Activated CD4-positive, alpha-beta T cell treated with anti-CD3 and anti-CD28 coated beads, Interleukin-2, amount 10 ng/mL, durations not matched to agents 7 days and 5 days (primary cell): ENCODE measurements around the gene CNN3. TPM values are rescaled to one million over a fixed set of nuclear protein-coding genes. Genes with fewer than 3 reads are reported as not detected.

Experiments used
- CTCF ChIA-PET: fragments of 350-600 bp; sonication (Branson Sonifier 250); formaldehyde crosslinking; loops from one replicate; lab custom pipeline; 2021; ENCODE audit warnings: antibody characterized with exemption; lab: Charles Lee
- POLR2A ChIA-PET: fragments of 350-600 bp; sonication (Branson Sonifier 250); formaldehyde crosslinking; loops from one replicate; lab custom pipeline; 2021; ENCODE audit warnings: antibody characterized with exemption; lab: Charles Lee
- DNase-seq: peaks from one replicate; pipeline ENCODE4 v3.0.0-alpha.2; 2020
- H3K27ac Mint-ChIP-seq: one replicate; pipeline ENCODE4 v1.8.0; 2021; ENCODE audit warnings: mild to moderate bottlenecking, moderate library complexity, mixed read lengths
- H3K27me3 Mint-ChIP-seq: one replicate; pipeline ENCODE4 v1.8.0; 2021; ENCODE audit warnings: mixed read lengths
- H3K36me3 Mint-ChIP-seq: one replicate; pipeline ENCODE4 v1.8.0; 2021; ENCODE audit warnings: low read depth, mixed read lengths
- H3K4me1 Mint-ChIP-seq: one replicate; pipeline ENCODE4 v1.8.0; 2021; ENCODE audit warnings: mixed read lengths
- H3K4me3 Mint-ChIP-seq: one replicate; pipeline ENCODE4 v1.8.0; 2021; ENCODE audit warnings: mild to moderate bottlenecking, moderate library complexity, mixed read lengths
- H3K9me3 Mint-ChIP-seq: one replicate; pipeline ENCODE4 v1.8.0; 2021; ENCODE audit warnings: mixed read lengths
- total RNA-seq, 2 experiments: library from RNA; stranded (reverse); gene quantifications; one replicate each; pipeline ENCODE4 v1.2.3, GENCODE V29; 2021

CNN3 gene
- total RNA-seq = 1 to 10 TPM in 1 of 2 experiments, under 1 TPM in 1; 0.92 to 1.2 TPM

DNA sequence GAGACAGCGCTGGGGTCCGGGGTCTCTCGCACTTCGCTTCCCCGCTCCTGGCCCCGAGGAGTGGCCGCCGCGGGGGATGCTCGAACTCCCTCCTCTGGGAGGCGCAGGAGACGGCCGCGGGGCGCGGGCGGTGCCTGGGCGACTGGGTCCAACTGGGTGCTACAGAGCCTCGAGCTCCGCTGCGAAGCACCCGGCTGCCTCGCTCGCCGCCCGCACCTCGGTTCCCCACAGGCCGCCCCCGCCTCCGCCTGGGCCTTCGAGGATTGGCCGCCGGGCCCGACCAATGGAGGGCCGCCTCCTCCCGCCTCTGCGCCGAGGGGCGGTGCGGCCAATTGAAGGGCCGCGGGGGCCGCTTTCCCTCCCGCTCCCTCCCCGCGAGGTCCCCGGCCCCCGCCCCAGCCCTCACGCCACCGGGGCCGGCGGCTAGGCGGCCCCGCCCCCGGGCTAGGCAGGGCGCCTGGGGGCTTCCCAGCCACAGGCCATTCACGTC lies at the start of gene CNN3:
Gene CNN3 (minus strand): TSS at position 196 of the 490 bp plus-strand sequence. CDS start 216 bp downstream, outside the sequence.
- Mint-ChIP-seq H3K4me1 (peaks cover 18% of the 10 kb centered on the region), H3K4me3 (peak within 1 kb of the TSS; percentile 65), H3K27me3 (peaks cover 52% of the 10 kb centered on the region), H3K27ac (peak within 1 kb of the TSS; percentile 79), H3K36me3 (no peaks in the 10 kb centered on the region), H3K9me3 (no peaks in the 10 kb centered on the region)
- POLR2A ChIA-PET = no interaction called here
- CTCF ChIA-PET = no interaction called here
- peak; percentile 47 for DNase-seq

GRCh38 chr1:94974824-94975223 lies 47.9 kb upstream of the CNN3 start:
- Mint-ChIP-seq H3K27me3 (no peaks in the 10 kb centered on the region), H3K4me1 (no peaks in the 10 kb centered on the region), H3K27ac (no peak overlapping the region), H3K36me3 (no peaks in the 10 kb centered on the region), H3K4me3 (no peak overlapping the region), H3K9me3 (no peaks in the 10 kb centered on the region)
- CTCF ChIA-PET = no interaction called here
- DNase-seq = no peak
- POLR2A ChIA-PET = no interaction called here

- DNase-seq = no peak
- Mint-ChIP-seq H3K27me3 (no peaks in the 10 kb centered on the region), H3K4me3 (no peak overlapping the region), H3K27ac (no peak overlapping the region), H3K9me3 (no peaks in the 10 kb centered on the region), H3K36me3 (no peaks in the 10 kb centered on the region), H3K4me1 (no peaks in the 10 kb centered on the region)
- POLR2A ChIA-PET = no interaction called here
- CTCF ChIA-PET = no interaction called here
Measured at GRCh38 chr1:94974241-94974640, 47.3 kb upstream of the CNN3 start.

DNA sequence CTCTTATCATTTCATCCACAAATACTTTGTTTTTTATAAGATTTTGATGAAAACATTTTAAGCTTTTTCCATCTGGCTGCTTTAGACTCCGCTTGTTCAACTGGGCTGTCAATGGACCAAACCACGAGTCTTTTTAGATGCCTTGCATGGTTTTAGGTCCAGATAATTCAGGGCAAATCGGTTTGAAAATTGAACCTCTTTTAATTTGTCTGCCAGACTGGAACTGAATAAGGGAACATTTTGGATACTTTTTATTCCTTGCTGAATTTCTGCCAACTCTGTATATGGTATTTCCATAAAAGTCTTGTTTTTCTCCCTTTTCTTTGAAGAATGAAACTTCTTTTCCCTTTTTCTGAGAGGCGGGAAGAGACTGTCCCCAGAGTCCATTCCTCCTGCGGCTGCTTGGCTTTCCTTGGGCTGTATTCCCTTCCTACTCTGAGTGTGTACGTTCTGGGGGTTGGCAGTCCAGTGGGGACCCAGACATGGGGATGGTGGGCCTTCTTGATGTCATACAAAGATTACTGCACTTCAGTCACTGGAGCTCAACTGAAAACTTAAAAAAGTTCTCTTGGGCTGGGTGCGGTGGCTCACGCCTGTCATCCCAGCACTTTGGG lies 46.5 kb upstream of the CNN3 start:
- no peaks in the 10 kb centered on the region for H3K4me1 Mint-ChIP-seq
- no peak overlapping the region for H3K4me3 Mint-ChIP-seq
- H3K9me3 Mint-ChIP-seq = no peaks in the 10 kb centered on the region
- no peak for DNase-seq
- ChIA-PET CTCF (no interaction called here), POLR2A (no interaction called here)
- H3K27ac Mint-ChIP-seq = no peak overlapping the region
- no peaks in the 10 kb centered on the region for H3K36me3 Mint-ChIP-seq
- H3K27me3 Mint-ChIP-seq = no peaks in the 10 kb centered on the region

DNA sequence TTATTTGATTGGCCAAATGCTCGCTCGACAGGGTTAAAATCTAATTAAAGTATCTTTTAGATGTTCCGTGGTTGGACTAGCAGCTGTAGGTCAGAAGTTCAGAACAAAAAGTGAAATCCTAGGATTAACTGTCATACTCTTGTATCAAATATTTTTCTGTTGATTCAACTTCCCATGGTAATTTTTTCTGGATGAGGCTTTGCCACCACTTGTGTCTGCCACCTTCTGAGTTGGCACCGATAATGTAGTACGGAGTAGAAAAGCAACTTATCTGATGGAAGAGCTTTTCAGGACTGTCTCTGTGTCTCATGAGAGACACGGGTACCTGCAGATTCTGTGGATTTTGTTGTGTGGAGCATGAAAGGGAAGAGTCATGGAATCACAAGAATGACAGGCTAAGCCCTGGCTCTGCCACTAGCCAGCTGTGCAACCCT lies 44.6 kb upstream of the CNN3 start:
- ChIA-PET POLR2A (no interaction called here), CTCF (no interaction called here)
- Mint-ChIP-seq H3K4me1 (no peaks in the 10 kb centered on the region), H3K27ac (no peak overlapping the region), H3K4me3 (no peak overlapping the region), H3K27me3 (no peaks in the 10 kb centered on the region), H3K9me3 (no peaks in the 10 kb centered on the region), H3K36me3 (no peaks in the 10 kb centered on the region)
- DNase-seq = no peak

GRCh38 chr1:94970783-94971182 lies 43.9 kb upstream of the CNN3 start:
- CTCF ChIA-PET = no interaction called here
- Mint-ChIP-seq H3K36me3 (no peaks in the 10 kb centered on the region), H3K27me3 (no peaks in the 10 kb centered on the region), H3K4me3 (no peak overlapping the region), H3K4me1 (no peaks in the 10 kb centered on the region), H3K9me3 (no peaks in the 10 kb centered on the region), H3K27ac (no peak overlapping the region)
- DNase-seq = no peak
- POLR2A ChIA-PET = no interaction called here

- POLR2A ChIA-PET = no interaction called here
Measured at GRCh38 chr1:94969137-94969536, 42.2 kb upstream of the CNN3 start.

GRCh38 chr1:94966033-94966432 lies 39.1 kb upstream of the CNN3 start:
- H3K27ac Mint-ChIP-seq = no peak overlapping the region
- H3K27me3 Mint-ChIP-seq = no peaks in the 10 kb centered on the region
- peaks cover 2% of the 10 kb centered on the region for H3K36me3 Mint-ChIP-seq
- ChIA-PET POLR2A (no interaction called here), CTCF (interaction anchor here (0.6 kb wide), 1 partner anchor 790 kb away, joined by 3 read pairs; no protein-coding TSS in a partner anchor)
- DNase-seq = no peak
- H3K4me1 Mint-ChIP-seq = peaks cover 18% of the 10 kb centered on the region
- no peak overlapping the region for H3K4me3 Mint-ChIP-seq
- no peaks in the 10 kb centered on the region for H3K9me3 Mint-ChIP-seq

More at GRCh38 chr1:94969137-94969536, 42.2 kb upstream of the CNN3 start:
- Mint-ChIP-seq H3K27me3 (no peaks in the 10 kb centered on the region), H3K27ac (no peak overlapping the region), H3K36me3 (no peaks in the 10 kb centered on the region), H3K9me3 (no peaks in the 10 kb centered on the region), H3K4me3 (no peak overlapping the region), H3K4me1 (no peaks in the 10 kb centered on the region)
- no peak for DNase-seq
- CTCF ChIA-PET = no interaction called here

DNA sequence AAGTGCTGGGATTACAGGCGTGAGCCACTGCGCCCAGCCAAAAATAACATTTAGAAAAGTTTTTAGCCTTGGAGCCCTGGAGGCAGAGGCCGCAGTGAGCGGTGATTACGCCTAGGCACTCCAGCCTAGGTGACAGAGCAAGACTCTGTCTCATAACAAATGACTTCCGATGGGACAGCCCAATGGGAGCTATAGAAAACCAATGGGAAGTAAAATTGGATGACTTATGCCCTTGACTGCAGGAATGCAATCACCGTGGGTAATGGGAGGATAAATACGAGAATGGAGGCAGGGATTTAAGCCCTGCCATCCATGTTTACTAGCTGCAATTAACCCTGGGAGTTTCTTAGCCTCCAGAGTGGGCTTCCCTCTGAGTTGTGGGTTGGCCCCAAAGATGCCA lies 37.0 kb upstream of the CNN3 start:
- ChIA-PET POLR2A (no interaction called here), CTCF (interaction anchor here (0.7 to 1.0 kb wide), 2 partner anchors 9 to 207 kb away, joined by 3 to 4 read pairs; no protein-coding TSS in a partner anchor)
- no peaks in the 10 kb centered on the region for H3K9me3 Mint-ChIP-seq
- H3K27me3 Mint-ChIP-seq = no peaks in the 10 kb centered on the region
- DNase-seq = no peak
- H3K4me3 Mint-ChIP-seq = no peak overlapping the region
- H3K4me1 Mint-ChIP-seq = peaks cover 18% of the 10 kb centered on the region
- H3K36me3 Mint-ChIP-seq = peaks cover 2% of the 10 kb centered on the region
- no peak overlapping the region for H3K27ac Mint-ChIP-seq

DNA sequence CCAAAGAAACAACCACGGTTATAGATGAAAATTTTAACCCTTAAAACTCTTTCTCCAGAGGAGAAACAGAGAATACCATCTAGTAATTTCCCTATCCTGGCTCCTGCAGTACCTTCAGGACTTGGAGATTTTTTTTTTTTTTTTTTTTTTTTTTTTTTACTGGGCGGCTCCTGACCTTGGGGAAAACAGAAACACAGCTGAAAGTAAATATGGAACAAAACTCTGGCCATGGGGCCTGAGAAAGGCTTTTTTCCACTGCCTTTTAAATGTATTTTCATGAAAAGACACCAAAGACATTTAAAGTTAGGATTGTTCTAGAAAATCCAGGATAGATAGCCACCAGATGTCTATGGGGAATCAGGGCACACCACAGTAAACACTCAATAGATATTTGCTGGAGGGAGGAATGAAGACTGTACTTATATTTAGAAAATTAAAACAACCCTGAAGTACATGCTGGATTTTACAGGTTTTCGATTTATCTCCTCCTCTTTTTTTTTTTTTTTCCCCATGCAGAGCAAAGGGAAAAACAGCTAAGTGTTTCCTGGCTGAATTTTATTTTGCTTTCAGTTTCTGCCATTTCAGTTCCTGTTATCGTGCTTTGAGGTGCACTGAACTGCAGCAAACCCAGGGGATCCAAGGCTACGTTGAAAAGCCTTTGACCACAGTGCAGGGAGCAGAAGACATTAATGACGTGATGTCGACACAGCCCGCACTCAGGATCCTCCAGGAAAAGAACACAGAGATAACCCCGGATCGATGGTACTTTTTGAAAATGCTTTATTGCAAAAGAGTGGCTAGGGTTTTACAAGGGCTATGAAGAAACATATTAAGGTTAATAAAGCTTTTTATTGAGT lies 35.7 kb upstream of the CNN3 start:
- ChIA-PET POLR2A (interaction anchor here (0.6 kb wide), 1 partner anchor 20 kb away, joined by 5 read pairs; no protein-coding TSS in a partner anchor), CTCF (no interaction called here)

DNA sequence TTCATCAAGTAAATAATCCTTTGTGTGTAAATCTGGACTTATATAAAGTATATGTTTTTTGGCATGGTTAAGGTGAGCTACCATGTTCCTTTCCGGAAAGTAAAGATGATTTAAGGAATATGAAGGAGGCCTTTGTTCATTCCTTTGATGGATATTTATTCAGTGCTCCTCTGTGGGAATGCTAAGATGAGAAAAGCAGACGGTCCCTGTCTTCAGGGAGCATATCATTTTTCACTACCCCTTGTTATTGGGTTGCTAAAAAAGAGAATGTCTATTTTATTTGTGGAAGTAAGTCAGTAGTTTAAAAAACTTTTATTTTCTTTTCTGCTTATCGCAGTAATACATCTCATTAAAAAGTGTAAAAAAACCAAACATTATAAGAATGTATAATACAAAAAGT lies 35.1 kb upstream of the CNN3 start:
- Mint-ChIP-seq H3K36me3 (peaks cover 2% of the 10 kb centered on the region), H3K4me3 (no peak overlapping the region), H3K9me3 (no peaks in the 10 kb centered on the region), H3K27ac (peak overlapping the region; percentile 97), H3K4me1 (peaks cover 18% of the 10 kb centered on the region), H3K27me3 (no peaks in the 10 kb centered on the region)
- CTCF ChIA-PET = no interaction called here
- POLR2A ChIA-PET = no interaction called here
- DNase-seq = no peak

More for the DNA sequence above, 35.7 kb upstream of the CNN3 start:
- H3K36me3 Mint-ChIP-seq = peaks cover 2% of the 10 kb centered on the region
- H3K9me3 Mint-ChIP-seq = no peaks in the 10 kb centered on the region
- peak; percentile 54 for DNase-seq
- H3K4me3 Mint-ChIP-seq = peak overlapping the region; percentile 78
- peak overlapping the region; percentile 97 for H3K27ac Mint-ChIP-seq
- H3K27me3 Mint-ChIP-seq = no peaks in the 10 kb centered on the region
- H3K4me1 Mint-ChIP-seq = peaks cover 18% of the 10 kb centered on the region

GRCh38 chr1:94961582-94961981 lies 34.7 kb upstream of the CNN3 start:
- Mint-ChIP-seq H3K4me3 (no peak overlapping the region), H3K9me3 (no peaks in the 10 kb centered on the region), H3K4me1 (peaks cover 18% of the 10 kb centered on the region), H3K36me3 (peaks cover 2% of the 10 kb centered on the region), H3K27ac (peak overlapping the region; percentile 97), H3K27me3 (no peaks in the 10 kb centered on the region)
- ChIA-PET POLR2A (no interaction called here), CTCF (no interaction called here)
- no peak for DNase-seq

DNA sequence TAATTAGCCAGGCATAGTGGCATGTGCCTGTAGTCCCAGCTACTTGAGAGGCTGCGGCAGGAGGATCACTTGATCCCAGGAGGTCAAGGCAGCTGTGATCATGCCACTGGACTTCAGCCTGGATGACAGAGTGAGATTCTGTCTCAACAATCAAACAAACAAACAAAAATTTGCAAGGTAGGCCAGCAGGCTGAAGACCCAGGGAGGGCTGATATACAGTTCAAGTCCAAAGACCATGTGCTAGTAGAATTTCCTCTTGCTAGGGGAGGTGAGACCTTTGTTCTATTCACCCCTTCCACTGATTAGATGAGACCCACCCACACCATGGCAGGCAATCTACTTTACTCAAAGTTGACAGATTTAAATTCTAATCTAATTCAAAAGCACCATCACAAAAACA lies 31.2 kb upstream of the CNN3 start:
- no peak overlapping the region for H3K4me3 Mint-ChIP-seq
- POLR2A ChIA-PET = no interaction called here

More for the DNA sequence above, 31.2 kb upstream of the CNN3 start:
- Mint-ChIP-seq H3K27me3 (no peaks in the 10 kb centered on the region), H3K9me3 (no peaks in the 10 kb centered on the region), H3K36me3 (peaks cover 2% of the 10 kb centered on the region), H3K4me1 (peaks cover 16% of the 10 kb centered on the region), H3K27ac (no peak overlapping the region)
- CTCF ChIA-PET = no interaction called here
- no peak for DNase-seq
